GM11168 (cell line): ENCODE data around the gene IFIT2.
"Not testable (repeated sequence)": the region's sequence is repeated elsewhere in the genome, so short reads cannot be mapped to it uniquely, and the experiment has no call there.

Experiments used
- in situ Hi-C: fragments of 300-500 bp; cut with MboI; formaldehyde crosslinking; loops from one replicate; pipeline ENCODE4 v1.12.0; 2022; ENCODE audit warnings: low sequenced_read_pairs; ENCODE audit not compliant: unreplicated experiment

Gene IFIT2

DNA sequence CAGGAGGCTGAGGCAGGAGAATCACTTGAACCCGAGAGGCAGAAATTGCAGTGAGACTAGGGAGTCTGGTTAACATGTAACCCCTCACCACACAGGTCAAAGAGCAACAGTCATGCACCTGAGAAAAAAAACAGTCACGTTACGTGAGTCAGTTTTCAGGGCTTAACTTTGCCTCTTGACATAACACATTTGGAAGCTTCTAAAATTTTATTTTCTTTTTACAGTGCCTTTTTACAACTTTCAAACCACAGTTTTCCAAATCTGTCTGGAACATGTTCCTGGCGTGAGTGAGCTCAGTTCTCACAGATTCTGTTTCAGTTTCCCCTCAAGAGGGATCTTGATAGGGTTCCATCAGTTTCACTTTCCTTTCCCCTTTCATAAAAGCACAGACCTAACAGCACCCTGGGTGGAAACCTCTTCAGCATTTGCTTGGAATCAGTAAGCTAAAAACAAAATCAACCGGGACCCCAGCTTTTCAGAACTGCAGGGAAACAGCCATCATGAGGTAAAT is 30.3 kb downstream of the IFIT2 start:
- in situ Hi-C loops = no loop called here

DNA sequence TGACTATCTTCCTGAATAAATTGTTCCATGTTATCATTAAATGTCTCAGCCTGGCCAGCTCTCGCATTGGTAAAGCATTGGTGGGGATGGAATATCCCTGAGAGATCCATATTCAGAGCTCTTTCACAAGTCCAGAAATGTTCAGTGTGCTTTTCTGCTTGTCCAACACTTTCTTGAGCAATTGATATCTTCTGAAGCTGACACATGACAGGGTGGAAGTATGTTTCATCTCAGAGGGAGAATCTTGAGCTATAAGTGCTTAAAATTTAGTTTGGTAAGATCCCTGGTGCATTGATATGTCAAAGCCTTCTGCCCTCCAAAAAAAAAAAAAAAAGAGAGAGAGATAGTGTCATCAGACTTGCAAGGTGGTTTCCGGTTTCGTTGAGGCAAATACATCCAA is 33.4 kb downstream of the IFIT2 start:
- in situ Hi-C loops = no loop called here

DNA sequence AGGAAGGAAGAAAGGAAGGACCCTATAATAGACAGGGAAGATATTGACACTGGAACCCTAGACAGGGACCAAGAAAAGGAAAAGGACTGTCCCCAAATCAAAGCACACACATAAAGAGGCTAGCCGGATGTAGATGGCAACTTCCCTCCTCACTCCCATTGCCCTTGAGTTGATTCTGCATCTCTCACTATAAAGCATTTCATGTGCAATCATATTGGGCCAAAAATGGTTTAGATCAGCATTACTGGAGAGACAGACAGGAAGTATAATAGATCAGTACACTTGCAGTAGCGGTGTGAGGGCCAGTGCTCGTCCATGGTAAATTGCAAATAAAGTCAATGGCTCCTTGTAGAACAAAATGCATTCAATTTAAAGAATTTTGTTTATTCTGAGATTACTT is 34.4 kb downstream of the IFIT2 start:
- in situ Hi-C loops = no loop called here

DNA sequence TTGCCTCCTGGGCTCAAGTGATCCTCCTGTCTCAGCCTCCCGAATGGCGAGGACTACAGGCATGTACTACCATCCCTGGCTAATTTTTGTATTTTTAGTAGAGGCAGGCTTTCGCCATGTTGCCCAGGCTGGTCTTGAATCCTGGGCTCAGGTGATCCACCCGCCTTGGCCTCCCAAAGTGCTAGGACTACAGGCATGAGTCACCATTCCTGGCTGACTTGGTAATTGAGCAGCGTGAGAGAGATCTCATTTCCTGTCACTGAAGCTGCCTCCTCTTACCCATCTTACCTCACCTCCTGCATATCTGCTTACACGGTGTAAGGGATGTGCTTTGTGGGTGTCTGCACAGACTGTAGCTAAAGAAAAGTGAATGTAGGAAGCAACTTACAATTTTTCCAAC is 35.6 kb downstream of the IFIT2 start:
- in situ Hi-C loops = no loop called here

DNA sequence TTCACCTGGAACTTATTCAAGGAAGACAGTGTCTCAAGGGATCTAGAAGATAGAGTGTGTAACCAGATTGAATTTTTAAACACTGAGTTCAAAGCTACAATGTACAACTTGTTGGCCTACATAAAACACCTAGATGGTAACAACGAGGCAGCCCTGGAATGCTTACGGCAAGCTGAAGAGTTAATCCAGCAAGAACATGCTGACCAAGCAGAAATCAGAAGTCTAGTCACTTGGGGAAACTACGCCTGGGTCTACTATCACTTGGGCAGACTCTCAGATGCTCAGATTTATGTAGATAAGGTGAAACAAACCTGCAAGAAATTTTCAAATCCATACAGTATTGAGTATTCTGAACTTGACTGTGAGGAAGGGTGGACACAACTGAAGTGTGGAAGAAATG is 36.9 kb downstream of the IFIT2 start:
- in situ Hi-C loops = no loop called here

DNA sequence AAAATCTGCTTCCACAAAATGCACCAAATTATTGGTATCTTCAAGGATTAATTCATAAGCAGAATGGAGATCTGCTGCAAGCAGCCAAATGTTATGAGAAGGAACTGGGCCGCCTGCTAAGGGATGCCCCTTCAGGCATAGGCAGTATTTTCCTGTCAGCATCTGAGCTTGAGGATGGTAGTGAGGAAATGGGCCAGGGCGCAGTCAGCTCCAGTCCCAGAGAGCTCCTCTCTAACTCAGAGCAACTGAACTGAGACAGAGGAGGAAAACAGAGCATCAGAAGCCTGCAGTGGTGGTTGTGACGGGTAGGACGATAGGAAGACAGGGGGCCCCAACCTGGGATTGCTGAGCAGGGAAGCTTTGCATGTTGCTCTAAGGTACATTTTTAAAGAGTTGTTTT is 38.0 kb downstream of the IFIT2 start:
- in situ Hi-C loops = no loop called here

DNA sequence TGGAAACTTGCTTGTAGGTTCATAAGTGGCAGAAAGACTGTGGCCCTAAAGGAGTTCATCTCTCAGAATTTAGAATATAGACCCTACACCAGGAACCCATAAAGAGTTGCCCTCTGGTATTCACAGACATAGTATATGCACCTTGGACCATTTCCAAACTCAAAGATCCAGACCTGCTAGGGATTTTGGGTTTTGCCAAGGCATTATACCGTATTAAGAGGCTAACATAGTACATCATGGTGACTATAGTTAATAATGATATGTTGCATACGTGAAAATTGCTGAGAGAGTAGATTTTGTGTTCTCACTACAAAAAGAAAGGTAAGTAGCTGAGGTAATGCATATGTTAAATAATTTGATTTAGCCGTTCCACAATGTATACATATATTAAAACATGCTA is 39.8 kb downstream of the IFIT2 start:
- in situ Hi-C loops = no loop called here

DNA sequence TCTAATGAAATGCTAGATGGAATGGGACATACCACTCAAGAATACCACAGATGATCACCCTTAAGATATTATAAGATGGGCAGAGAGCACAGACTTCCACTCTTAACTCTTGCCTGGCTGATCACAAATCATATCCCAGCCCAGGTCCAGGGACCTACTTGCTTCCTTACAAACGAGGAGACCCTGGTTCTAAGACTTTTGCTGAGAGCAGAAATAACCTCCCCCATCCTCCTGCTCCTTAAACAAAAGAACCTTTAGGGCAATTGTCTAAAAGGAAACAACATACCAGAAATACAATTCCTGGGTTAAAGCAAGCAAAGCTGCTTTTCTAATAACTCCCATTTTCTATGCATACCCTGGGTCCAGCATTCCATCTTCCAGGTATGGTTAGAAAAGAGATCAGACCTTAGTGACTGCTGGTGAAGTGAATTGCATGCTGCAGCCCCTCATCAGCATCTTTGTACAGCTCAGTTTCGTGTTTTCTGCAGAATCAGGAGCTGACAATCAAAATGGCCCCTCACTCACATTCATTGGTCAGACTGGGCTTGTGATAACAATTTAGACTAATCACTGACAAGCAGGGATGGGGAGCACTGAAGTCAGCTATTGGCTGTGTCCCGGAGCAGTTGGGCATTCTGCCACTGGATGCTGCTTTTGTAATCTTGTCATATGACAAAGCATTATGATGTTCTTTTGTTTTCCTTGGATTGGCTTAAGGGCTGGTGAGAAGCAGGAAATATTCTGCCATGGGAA is 40.5 kb downstream of the IFIT2 start:
- in situ Hi-C loops = no loop called here

DNA sequence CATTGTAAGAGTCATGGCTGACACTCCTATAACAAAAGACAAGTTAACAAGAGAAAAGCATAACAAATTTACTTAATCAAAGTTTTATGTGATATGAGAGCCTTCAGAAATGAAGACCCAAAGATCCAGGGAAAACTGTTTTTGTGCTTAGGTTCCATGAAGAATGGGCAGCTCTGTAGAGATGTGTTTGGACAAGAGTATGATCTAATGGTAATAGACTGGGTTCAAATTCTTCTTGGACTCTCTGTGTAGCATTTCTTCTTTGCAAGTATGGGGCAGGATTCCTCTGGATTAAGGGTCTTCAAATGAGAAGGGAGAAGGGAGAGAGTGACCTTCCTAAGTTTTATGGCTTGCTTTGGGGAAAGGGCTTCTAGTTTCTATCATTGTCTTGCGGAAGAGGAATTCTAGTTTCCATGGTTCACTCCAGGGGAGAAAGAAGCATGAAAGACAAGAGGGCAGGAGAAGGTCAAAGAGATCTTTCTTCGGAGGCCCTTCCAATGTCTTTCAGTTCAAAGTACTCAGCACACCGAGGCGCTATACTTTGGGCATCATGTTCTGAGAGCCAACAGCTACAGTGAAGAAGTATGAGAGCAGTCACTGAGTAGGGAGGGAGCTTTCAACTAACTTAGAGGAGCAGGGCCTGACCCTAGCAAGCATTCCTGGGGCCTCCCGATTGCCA is 41.4 kb downstream of the IFIT2 start:
- in situ Hi-C loops = no loop called here

DNA sequence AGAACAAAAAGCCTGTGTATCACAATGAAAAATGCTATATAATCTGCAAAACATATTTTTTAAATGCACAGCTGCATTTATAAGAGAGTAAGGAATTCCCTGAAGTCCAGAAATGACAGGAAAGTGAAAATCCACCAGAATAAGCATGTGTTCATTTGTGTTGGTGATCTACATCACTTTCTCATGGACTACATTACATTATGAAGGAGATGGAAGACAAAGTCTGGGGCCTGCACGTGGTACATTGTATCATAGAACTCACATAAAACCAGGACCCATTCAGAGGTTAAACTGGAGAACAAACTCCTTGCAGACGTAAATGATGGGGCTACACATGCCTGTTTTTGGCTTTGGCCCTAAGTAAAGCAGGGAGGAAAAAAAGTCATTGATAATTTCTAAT is 42.3 kb downstream of the IFIT2 start:
- in situ Hi-C loops = no loop called here

DNA sequence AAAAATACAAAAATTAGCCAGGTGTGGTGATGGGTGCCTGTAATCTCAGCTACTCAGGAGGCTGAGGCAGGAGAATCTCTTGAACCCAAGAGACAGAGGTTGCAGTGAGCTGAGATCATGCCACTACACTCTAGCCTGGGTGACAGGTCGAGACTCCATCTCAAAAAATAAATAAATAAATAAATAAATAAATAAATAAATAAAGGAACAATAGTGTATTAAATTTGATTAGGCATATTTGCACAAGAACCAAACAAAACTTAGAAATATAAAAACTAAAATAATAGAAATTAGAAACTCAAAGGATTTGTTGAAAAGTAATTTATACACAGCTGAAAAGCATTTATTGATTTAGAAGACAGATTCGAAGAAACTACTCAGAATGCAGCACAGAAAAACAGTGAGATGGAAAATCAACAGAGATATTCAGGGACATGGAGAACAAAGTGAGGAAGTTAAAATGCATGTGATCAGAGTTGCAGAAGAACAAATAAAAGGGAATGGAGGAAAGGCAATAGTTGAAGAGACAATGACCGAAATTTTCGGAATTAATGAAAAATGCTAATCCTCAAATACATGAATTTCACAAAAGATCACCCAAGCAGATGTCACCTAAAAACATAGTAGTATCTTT is 43.6 kb downstream of the IFIT2 start:
- in situ Hi-C loops = no loop called here

DNA sequence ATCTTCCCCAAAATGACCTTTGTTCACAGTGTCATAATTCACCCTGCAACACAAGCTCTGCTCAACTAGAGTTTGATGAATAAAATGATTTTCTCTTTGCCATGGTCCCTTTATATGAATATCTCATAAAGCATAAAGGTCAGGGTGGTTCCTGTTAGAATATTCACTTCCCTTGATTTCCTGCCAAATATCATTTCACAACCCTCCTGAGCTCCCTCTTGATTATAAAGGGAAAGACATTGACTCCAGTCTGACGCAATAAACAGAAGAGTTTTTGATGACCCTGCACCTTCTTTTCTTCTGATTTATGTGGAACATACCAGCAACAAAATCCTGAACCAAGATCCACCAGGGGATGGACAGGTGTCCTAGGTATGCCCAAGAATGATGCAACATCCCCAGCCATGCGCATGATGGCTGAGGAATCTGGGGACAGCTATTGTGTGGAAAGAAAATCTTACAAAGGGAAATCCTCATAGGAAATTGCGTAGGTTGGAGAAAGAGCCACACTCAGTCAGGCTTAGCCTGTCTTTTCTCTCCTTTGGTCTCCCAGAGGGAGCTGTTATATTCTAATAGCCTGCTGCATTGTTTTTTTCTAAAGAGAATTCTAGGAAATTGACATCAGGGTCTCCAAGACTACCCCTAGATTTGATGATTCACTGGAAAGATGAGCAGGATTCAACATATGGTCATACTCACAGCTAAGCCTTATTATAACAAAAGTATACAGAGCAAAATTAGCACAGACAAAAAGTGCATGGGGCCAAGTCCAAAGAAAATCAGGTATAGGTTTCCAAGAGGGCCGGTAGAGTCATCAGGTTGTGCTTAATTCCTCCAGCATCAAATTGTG is 44.8 kb downstream of the IFIT2 start:
- in situ Hi-C loops = no loop called here

DNA sequence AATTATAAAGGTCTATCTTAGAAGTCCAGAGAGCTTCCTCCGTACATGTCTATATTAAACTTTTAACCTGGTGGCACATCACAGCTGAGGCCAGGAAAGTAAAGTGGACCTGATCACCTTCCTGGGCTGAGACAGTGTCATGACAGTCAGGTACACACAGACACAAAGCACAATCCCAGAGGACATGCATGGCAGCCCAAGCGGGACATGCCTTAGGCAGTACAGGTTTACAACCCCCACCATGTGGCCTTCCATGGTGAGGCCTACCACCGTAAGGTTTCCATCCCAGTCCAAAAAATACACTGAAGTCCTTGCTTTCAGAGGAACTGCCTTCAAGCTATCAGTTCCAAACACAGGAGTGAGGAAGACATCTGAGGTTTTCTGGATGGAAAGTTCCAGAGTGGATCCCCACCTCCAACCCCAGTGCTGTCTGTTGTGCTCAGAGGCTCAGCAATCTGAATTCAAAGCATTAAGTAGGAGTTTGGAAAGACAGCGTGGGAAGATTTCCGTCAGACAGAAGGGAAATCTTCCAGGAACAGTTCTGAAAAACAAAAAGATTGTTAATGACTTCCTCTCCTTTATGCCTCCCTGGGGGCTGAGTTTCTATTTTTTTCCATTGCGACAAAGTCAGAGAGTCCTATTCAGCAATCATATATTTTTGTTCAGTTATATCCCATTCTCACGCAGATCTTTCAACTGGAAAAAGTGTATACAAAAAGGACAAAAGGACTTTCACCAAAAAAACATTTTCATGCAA is 46.0 kb downstream of the IFIT2 start:
- in situ Hi-C loops = no loop called here

DNA sequence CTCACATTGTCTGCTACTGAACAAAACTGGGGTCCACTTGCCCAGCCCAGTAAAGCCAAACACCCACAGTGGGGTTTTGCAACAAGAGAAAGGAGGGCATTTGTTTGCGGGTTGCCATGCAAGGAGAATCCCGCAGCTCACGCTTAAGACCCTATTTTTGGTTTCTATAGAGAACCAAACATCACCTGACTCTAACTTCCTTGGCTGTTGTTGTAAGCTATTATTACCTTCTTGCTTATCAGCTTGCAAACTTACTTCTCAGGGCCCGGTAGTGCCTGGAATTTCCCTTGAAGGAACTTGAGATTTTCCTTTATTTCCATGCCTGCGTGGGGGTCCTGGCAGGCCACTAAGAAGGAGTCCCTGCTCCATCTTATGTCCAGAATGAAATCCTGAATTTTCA is 46.6 kb downstream of the IFIT2 start:
- in situ Hi-C loops = no loop called here

DNA sequence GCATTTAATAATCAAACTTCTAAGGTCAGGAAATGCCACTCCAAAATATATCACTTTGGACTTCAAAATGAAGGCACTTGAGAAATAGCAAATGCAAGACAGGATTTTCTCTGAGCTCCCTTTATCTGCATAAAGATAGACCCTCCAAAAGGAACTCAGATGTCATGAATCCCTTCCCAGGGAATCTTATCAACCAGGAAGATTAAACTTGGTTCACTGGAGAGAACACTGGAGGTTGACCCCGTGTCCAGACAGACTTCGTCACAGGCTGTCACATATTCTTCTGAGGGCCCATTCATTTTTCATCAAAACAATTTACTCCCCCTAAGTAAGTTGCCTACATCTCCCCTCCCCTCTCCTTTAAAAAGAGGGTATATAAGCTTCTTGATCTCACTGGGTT is 47.1 kb downstream of the IFIT2 start:
- in situ Hi-C loops = no loop called here

DNA sequence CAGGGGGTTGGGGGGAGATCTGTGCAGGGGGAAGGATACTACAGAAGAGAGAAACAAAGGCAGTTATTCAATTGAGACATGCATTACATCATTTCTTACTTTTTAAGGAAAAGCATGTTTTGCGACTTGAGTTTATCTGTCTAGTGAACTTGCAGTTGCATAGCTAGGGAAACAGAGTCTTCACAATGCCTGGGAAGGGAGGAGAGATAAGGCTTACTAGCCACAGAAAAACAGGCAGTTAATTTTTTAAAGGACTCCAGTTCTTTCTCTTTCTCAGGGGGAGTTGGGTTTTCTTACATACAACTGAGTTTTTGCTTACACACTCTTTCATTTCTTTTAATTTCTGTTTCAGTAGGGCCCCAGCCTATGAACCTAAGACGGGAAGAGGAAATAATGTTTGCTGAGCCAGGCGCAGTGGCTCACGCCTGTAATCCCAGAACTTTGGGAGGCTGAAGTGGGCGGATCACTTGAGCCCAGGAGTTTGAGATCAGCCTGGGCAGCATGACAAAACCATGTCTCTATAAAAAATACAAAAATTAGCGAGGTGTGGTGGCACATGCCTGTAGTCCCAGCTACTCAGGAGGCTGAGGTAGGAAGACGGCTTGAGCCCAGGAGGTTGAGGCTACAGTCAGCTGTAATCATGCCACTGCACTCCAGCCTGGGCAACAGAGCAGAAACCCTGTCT is 48.9 kb downstream of the IFIT2 start:
- in situ Hi-C loops = not testable (repeated sequence)

DNA sequence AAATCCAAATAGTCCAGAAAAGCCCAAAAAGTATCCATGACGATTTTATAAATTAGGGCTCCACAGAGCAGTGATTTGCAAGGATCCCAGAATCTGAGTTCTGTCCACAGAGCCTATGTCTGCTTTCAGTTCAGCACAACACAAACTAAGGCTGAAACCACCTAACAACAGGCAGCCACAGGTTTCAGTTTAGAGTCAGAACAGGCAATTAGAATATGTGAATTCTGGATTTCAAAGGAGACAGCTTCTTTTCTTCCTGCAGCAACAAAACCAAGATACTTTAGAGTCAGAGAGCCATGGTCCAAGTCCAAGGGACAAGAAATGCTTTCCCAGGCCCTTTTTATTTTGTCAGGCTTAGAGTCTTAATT is 49.5 kb downstream of the IFIT2 start:
- in situ Hi-C loops = no loop called here

DNA sequence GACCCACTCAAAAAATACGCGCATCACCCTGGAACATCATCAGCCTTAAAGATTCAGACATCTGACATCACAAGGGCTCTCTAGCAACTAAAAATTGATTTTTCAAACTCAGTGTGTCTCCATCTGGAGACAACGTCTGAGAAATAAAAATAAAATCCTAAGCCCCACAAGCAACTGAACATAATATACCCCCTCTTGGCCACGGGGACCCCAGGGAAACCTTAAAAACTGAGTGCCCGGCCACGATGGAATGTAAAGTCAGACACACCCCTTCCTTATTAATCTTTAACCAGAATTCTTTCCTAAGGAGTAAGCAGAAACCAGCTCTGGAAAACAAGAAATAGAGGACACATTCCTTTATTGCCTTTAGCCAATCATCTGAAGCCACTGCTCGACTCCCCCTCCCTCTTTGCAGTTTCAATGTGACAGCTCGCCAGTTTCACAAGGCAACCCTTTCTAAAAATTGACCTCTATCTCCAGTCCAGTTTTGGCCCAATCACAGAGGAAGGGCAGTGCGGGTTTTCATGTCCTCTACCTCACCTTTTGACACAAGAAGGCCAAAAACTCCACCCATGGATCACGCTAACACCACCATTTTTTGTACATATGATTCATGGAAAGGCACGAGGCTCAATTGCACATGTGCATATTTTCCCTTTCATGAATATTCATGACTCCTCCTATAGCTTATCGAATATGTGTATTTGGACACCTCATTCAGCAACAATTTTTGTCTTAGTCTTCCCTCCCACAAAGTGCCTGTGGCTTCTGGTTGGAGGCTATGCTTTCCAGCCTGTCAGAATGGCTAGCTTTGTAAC is 50.1 kb downstream of the IFIT2 start:
- in situ Hi-C loops = no loop called here

DNA sequence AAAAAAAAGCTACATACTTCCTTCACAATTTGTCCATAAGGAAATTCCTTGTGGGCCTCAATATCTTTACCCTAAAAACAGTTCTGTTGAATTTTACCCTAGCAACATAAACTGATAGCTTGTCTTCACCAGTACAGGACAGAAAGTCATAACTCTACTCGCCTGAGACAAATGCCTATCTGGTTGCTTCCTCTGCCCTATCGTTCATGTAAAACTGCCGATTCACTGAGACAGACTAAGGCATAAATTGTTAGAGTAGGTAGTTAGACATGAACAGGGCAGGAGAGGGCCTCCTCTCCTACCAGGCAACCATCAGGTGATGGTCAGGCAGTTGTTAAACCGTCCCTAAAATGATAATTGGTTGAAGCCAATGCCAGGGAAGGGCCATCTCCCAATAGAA is 51.0 kb downstream of the IFIT2 start:
- in situ Hi-C loops = no loop called here
